ENCODE data around the gene PCDH11X.
"Not testable (repeated sequence)": the region's sequence is repeated elsewhere in the genome, so short reads cannot be mapped to it uniquely, and the experiment has no call there.

DNA sequence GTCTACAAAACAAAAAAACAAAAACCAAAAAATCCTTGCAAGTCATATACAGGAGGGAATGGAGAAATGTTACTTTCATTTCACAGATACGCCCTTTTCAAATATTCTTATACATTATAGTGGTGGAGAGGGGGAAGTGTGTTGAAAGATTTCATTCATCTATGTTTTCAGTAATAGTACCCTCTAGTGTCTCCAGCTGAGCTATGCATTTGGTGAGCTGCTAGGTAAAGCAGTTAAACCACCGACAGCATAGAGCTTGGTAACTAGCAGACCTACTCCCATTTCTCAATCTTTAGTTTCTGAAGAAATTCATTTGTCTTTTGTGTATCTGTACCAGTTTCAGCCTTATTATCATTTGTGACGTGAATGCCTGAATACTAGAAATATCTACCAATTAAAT lies 5.2 kb upstream of the PCDH11X start:
- TF ChIP-seq, protein P1, sequence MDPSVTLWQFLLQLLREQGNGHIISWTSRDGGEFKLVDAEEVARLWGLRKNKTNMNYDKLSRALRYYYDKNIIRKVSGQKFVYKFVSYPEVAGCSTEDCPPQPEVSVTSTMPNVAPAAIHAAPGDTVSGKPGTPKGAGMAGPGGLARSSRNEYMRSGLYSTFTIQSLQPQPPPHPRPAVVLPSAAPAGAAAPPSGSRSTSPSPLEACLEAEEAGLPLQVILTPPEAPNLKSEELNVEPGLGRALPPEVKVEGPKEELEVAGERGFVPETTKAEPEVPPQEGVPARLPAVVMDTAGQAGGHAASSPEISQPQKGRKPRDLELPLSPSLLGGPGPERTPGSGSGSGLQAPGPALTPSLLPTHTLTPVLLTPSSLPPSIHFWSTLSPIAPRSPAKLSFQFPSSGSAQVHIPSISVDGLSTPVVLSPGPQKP (IDR thresholded peaks at IDR 0.05; ENCODE audit: borderline replicate concordance, low read depth, low read length), result not testable (repeated sequence)
- TF ChIP-seq, protein P2, sequence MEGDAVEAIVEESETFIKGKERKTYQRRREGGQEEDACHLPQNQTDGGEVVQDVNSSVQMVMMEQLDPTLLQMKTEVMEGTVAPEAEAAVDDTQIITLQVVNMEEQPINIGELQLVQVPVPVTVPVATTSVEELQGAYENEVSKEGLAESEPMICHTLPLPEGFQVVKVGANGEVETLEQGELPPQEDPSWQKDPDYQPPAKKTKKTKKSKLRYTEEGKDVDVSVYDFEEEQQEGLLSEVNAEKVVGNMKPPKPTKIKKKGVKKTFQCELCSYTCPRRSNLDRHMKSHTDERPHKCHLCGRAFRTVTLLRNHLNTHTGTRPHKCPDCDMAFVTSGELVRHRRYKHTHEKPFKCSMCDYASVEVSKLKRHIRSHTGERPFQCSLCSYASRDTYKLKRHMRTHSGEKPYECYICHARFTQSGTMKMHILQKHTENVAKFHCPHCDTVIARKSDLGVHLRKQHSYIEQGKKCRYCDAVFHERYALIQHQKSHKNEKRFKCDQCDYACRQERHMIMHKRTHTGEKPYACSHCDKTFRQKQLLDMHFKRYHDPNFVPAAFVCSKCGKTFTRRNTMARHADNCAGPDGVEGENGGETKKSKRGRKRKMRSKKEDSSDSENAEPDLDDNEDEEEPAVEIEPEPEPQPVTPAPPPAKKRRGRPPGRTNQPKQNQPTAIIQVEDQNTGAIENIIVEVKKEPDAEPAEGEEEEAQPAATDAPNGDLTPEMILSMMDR (conservative IDR thresholded peaks at IDR 0.05; ENCODE audit: low read depth, low read length), result not testable (repeated sequence)
- TF ChIP-seq POLR2A (IDR thresholded peaks at IDR 0.05; ENCODE audit: low read depth, low read length), result not testable (repeated sequence)
